Fibroblast of skin of abdomen (primary cell): Measurements from ENCODE around the gene GPLD1.

Experiments used
- DNase-seq: peaks from one replicate; pipeline ENCODE4 v3.0.0-alpha.2; 2013

The GPLD1 gene

GRCh38 chr6:24497254-24497970 lies 8.0 kb upstream of the GPLD1 start:
- DNase-seq: no peak

- DNase-seq: peak; percentile 43
Measured at GRCh38 chr6:24494821-24495795, 5.7 kb upstream of the GPLD1 start, which contains the start of gene ALDH5A1. ALDH5A1 (plus strand) TSS chr6:24494969; CDS start chr6:24494997, 28 bp downstream.

GRCh38 chr6:24493945-24494820 lies 4.8 kb upstream of the GPLD1 start:
- DNase-seq: no peak

- no peak for DNase-seq
Measured at GRCh38 chr6:24492475-24492874, 3.1 kb upstream of the GPLD1 start.

- DNase-seq: no peak
Measured at GRCh38 chr6:24490948-24491347, 1.6 kb upstream of the GPLD1 start.

GRCh38 chr6:24489881-24490280 lies 503 bp upstream of the GPLD1 start:
- no peak for DNase-seq

- DNase-seq: no peak
Measured at GRCh38 chr6:24486065-24486464, 3.3 kb downstream of the GPLD1 start.

- DNase-seq: no peak
Measured at GRCh38 chr6:24484657-24485323, 4.6 kb downstream of the GPLD1 start.

GRCh38 chr6:24481449-24481848 lies 7.9 kb downstream of the GPLD1 start:
- DNase-seq: no peak

- DNase-seq: no peak
Measured at GRCh38 chr6:24480705-24481104, 8.7 kb downstream of the GPLD1 start.

- DNase-seq: no peak
Measured at GRCh38 chr6:24478903-24479302, 10.5 kb downstream of the GPLD1 start.

GRCh38 chr6:24477070-24477469 lies 12.3 kb downstream of the GPLD1 start:
- no peak for DNase-seq

- DNase-seq: no peak
Measured at GRCh38 chr6:24476631-24477030, 12.7 kb downstream of the GPLD1 start.

- DNase-seq: no peak
Measured at GRCh38 chr6:24472181-24472580, 17.2 kb downstream of the GPLD1 start.

- no peak for DNase-seq
Measured at GRCh38 chr6:24469811-24470210, 19.6 kb downstream of the GPLD1 start.

GRCh38 chr6:24464253-24465038 lies 24.9 kb downstream of the GPLD1 start:
- DNase-seq: no peak

GRCh38 chr6:24460966-24461365 lies 28.4 kb downstream of the GPLD1 start:
- DNase-seq: no peak

GRCh38 chr6:24458941-24459340 lies 30.4 kb downstream of the GPLD1 start:
- DNase-seq: no peak

- no peak for DNase-seq
Measured at GRCh38 chr6:24458134-24458533, 31.2 kb downstream of the GPLD1 start.

- no peak for DNase-seq
Measured at GRCh38 chr6:24455061-24455460, 34.3 kb downstream of the GPLD1 start.

- no peak for DNase-seq
Measured at GRCh38 chr6:24454452-24454851, 34.9 kb downstream of the GPLD1 start.
